NB4 (cell line): ENCODE measurements around the gene FRZB.

ENCODE experiments used
- DNase-seq: peaks from one replicate; pipeline ENCODE4 v3.0.0; 2010; ENCODE audit warnings: low read depth
- H3K4me3 ChIP-seq: one replicate; pipeline ENCODE4 v1.5.1; 2011; ENCODE audit warnings: mild to moderate bottlenecking, low read depth, low read length, moderate library complexity
- CTCF ChIP-seq: IDR thresholded peaks from one replicate; pipeline ENCODE4 v1.5.1; 2012; ENCODE audit warnings: low read depth, low read length
- MAX ChIP-seq: IDR thresholded peaks from 2 replicates; pipeline ENCODE4 v1.6.1; 2011; ENCODE audit warnings: low read depth, low read length
- MYC ChIP-seq: IDR thresholded peaks from 2 replicates; pipeline ENCODE4 v1.6.1; 2011; ENCODE audit warnings: low read depth, low read length
- POLR2A ChIP-seq: IDR thresholded peaks from 2 replicates; pipeline ENCODE4 v1.6.1; 2011; ENCODE audit warnings: mild to moderate bottlenecking; ENCODE audit not compliant: insufficient read length; ENCODE audit errors: extremely low read depth

FRZB gene

GRCh38 chr2:182866461-182867406 is at the start of gene FRZB:
FRZB (minus strand) TSS chr2:182866637; CDS start chr2:182866552, 85 bp downstream.
- H3K4me3 ChIP-seq, result no peak within 1 kb of the TSS
- TF ChIP-seq CTCF (no peak), MAX (no peak)
- DNase-seq, result no peak

GRCh38 chr2:182915369-182916326 is 49.2 kb upstream of the FRZB start:
- no peak for TF ChIP-seq POLR2A
- no peak for TF ChIP-seq MAX
- TF ChIP-seq MYC, result no peak
- TF ChIP-seq CTCF, result no peak
- no peak overlapping the region for H3K4me3 ChIP-seq
- DNase-seq, result no peak

GRCh38 chr2:182914852-182915251 is 48.4 kb upstream of the FRZB start:
- TF ChIP-seq MAX, result no peak
- TF ChIP-seq CTCF, result no peak
- no peak for TF ChIP-seq MYC
- no peak for TF ChIP-seq POLR2A
- H3K4me3 ChIP-seq, result no peak overlapping the region
- DNase-seq, result no peak

DNA sequence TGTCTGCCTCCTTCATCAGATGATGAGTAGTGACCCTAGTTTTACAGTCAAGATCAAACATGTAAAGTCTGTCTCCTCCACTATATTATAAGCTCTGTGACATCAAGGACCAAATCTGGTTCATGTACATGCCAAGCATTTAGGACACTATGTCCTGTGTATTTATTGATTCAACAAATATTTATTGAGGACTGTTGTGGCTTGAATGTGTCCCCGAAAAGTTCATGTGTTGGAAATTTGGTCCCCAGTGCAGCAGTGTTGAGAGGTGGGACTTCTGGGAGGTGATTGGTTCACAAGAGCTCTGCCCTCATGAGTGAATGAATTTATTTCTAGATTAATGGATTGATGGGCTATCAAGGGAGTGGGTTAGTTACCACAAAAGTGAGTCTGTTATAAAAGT is 46.6 kb upstream of the FRZB start:
- TF ChIP-seq MYC, result no peak
- TF ChIP-seq CTCF, result no peak
- no peak for TF ChIP-seq POLR2A
- no peak for TF ChIP-seq MAX
- no peak overlapping the region for H3K4me3 ChIP-seq
- DNase-seq, result no peak

DNA sequence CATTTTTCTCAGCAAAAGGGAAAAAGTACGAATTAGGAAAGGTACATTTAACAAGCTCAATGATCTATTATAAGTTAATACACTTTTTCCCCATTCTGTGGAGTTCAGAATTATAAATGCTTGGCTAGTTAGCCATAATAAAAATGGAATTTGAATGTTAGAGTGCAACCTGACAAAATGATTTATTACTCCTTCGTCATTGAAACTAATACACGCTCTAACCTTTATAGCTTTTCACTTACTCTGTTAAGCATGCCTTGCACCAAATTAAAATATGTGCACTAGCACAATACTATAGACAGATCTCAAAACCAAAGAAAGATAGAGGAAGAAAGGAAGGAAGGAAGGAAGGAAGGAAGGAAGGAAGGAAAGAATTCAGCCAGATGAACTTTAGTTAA is 46.1 kb upstream of the FRZB start:
- TF ChIP-seq CTCF (no peak), MAX (no peak), POLR2A (no peak), MYC (no peak)
- DNase-seq, result no peak
- H3K4me3 ChIP-seq, result no peak overlapping the region
